ENCODE results near the gene SPPL2A. TPM values are rescaled to one million over a fixed set of nuclear protein-coding genes. Genes with fewer than 3 reads are reported as not detected.

The SPPL2A gene
- total and polyA plus RNA-seq, 12 donors = 20.1 to 152 (median 95.3) TPM

- WGBS, 2 donors = 66 to 73% methylated on average over 1 of the region's 1 CpG
- intact Hi-C loops (cut with DNase I) = loop anchor here in 1 of 10 donors (10.0 kb wide), 1 partner anchor 55 kb away; no protein-coding TSS in a partner anchor
- TF ChIP-seq CTCF (IDR thresholded peaks at IDR 0.05) = no peak
Observed at GRCh38 chr15:50810128-50810527, 44.6 kb upstream of the SPPL2A start.

DNA sequence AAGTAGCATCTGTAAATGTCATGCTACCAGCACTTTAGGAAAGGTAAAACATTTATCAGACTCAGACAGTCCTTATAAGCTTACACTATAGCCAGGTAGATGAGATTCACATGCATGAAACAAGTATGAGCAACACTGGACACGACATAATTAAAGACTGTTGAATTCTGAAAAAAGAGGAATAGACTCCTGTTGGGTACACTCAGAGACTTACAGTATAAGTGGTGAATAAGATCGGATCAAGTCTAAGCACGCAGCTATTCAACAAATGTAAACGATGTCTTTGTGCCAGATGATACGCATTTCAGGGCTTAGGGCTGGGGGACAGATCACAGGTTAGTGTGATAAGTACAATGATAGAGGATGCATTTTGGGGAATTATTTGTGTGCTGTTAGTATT, 43.2 kb upstream of the SPPL2A start:
- no peak for ATAC-seq
- no peak for TF ChIP-seq CTCF (IDR thresholded peaks at IDR 0.05)

More at GRCh38 chr15:50810128-50810527, 44.6 kb upstream of the SPPL2A start:
- H3K36me3 ChIP-seq = no peaks in the 10 kb centered on the region
- H3K9me3 ChIP-seq = no peaks in the 10 kb centered on the region
- no peak overlapping the region for H3K4me3 ChIP-seq
- no peak for DNase-seq
- H3K27me3 ChIP-seq = no peaks in the 10 kb centered on the region
- no peak for ATAC-seq
- no peak overlapping the region for H3K27ac ChIP-seq
- no peaks in the 10 kb centered on the region for H3K4me1 ChIP-seq

GRCh38 chr15:50803479-50804180, 38.1 kb upstream of the SPPL2A start:
- TF ChIP-seq CTCF (IDR thresholded peaks at IDR 0.05) = no peak

More for the DNA sequence above, 43.2 kb upstream of the SPPL2A start:
- Histone ChIP-seq H3K4me1 (no peaks in the 10 kb centered on the region), H3K27me3 (no peaks in the 10 kb centered on the region), H3K27ac (no peak overlapping the region), H3K4me3 (no peak overlapping the region), H3K9me3 (no peaks in the 10 kb centered on the region), H3K36me3 (no peaks in the 10 kb centered on the region)
- 78 to 89% methylated on average over 5 of the region's 5 CpGs for WGBS, 2 donors
- DNase-seq = no peak
- intact Hi-C loops (cut with DNase I) = no loop called here

DNA sequence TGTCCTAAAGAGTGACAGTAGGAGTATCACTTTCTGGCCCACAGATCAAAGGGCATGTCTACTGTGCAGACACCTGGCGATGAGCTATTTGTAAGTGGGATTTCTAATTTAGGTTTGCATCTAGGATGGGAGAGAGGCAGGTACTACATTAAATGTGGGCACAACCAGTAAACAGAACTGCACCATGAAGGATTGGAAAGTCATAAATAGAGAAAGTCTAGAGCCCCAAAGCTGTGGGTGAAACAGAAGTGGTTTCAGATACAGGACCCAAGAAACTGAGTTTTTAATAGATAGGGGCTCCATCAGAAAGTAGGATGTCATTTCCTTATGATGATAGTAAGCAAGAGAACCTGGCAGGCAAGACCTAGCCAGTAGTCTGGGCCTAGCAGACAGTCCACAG, 35.2 kb upstream of the SPPL2A start:
- DNase-seq (no peak), ATAC-seq (no peak)
- no peaks in the 10 kb centered on the region for H3K4me1 ChIP-seq
- no peaks in the 10 kb centered on the region for H3K9me3 ChIP-seq
- no peaks in the 10 kb centered on the region for H3K27me3 ChIP-seq
- intact Hi-C loops (cut with DNase I) = no loop called here
- TF ChIP-seq CTCF (IDR thresholded peaks at IDR 0.05) = no peak
- H3K4me3 ChIP-seq = no peak overlapping the region
- H3K27ac ChIP-seq = no peak overlapping the region
- H3K36me3 ChIP-seq = no peaks in the 10 kb centered on the region
- 96 to 98% methylated on average over 1 of the region's 1 CpG for WGBS, 2 donors

More at GRCh38 chr15:50803479-50804180, 38.1 kb upstream of the SPPL2A start:
- no peak overlapping the region for H3K4me3 ChIP-seq
- H3K4me1 ChIP-seq = no peaks in the 10 kb centered on the region
- H3K36me3 ChIP-seq = no peaks in the 10 kb centered on the region
- WGBS, 2 donors = 66 to 78% methylated on average over 2 of the region's 2 CpGs
- H3K9me3 ChIP-seq = no peaks in the 10 kb centered on the region
- no peak for ATAC-seq
- H3K27me3 ChIP-seq = no peaks in the 10 kb centered on the region
- H3K27ac ChIP-seq = no peak overlapping the region
- intact Hi-C loops (cut with DNase I) = no loop called here
- no peak for DNase-seq
